ENCODE results near the gene CMTR2.
"Not testable (repeated sequence)": the region's sequence is repeated elsewhere in the genome, so short reads cannot be mapped to it uniquely, and the experiment has no call there.

Gene CMTR2

DNA sequence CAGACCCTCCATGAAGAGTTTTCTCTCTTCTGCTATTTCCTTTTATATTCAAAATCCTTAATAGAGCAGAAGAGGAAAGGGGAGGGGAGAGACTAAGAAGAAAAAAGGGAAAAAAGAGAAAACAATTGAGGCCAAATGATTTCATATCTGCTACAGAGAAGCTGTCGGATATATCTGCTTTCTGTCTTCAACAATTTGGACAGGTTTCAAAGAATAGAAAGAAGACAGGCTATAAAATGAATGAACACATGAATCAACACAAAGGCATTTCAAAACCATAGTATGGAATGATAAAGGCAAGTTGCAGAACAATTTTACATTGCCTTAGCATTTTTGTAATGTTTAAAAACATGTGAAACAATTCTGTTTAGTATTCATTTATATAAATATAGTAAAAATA lies 4.7 kb upstream of the CMTR2 start:
- no peak for FAIRE-seq
- no peak for DNase-seq (ENCODE audit: insufficient read length, low spot score)
- TF ChIP-seq, protein P1, sequence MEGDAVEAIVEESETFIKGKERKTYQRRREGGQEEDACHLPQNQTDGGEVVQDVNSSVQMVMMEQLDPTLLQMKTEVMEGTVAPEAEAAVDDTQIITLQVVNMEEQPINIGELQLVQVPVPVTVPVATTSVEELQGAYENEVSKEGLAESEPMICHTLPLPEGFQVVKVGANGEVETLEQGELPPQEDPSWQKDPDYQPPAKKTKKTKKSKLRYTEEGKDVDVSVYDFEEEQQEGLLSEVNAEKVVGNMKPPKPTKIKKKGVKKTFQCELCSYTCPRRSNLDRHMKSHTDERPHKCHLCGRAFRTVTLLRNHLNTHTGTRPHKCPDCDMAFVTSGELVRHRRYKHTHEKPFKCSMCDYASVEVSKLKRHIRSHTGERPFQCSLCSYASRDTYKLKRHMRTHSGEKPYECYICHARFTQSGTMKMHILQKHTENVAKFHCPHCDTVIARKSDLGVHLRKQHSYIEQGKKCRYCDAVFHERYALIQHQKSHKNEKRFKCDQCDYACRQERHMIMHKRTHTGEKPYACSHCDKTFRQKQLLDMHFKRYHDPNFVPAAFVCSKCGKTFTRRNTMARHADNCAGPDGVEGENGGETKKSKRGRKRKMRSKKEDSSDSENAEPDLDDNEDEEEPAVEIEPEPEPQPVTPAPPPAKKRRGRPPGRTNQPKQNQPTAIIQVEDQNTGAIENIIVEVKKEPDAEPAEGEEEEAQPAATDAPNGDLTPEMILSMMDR (IDR thresholded peaks at IDR 0.05; ENCODE audit: insufficient read depth, missing control alignments), result no peak

DNA sequence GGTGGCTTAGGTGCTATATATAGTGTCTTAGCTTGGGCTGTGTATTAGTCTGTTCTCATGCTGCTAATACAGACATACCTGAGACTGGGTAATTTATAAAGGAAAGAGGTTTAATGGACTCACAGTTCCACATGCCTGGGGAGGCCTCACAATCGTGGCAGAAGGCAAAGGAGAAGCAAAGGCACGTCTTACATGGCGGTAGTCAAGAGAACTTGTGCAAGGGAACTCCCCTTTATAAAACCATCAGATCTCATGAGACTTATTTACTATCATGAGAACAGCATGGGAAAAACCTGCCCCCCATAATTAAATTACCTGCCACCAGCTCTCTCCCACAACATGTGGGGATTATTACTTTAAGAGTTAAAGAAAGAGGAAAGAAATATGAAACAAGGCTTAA lies 2.9 kb upstream of the CMTR2 start:
- not testable (repeated sequence) for DNase-seq (ENCODE audit: insufficient read length, low spot score); FAIRE-seq

DNA sequence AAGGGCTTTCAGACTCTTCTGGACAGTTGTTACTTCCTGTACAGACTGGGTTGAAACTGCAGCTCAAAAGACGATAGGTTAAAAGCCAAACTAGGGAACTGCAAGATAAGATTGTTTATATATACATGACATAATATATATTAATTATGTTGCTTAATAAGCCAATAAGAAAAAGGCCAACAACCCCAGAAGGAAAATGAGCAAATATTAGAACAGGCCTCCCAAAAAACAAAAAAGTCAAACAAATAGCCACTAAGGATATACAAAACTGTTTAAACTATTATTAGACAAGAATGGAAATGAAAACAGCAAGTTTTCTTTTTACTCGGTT lies 495 bp upstream of the CMTR2 start:
- FAIRE-seq, result no peak
- TF ChIP-seq, protein P1 (IDR thresholded peaks at IDR 0.05; ENCODE audit: insufficient read depth, missing control alignments), result no peak
- DNase-seq (ENCODE audit: insufficient read length, low spot score), result no peak

DNA sequence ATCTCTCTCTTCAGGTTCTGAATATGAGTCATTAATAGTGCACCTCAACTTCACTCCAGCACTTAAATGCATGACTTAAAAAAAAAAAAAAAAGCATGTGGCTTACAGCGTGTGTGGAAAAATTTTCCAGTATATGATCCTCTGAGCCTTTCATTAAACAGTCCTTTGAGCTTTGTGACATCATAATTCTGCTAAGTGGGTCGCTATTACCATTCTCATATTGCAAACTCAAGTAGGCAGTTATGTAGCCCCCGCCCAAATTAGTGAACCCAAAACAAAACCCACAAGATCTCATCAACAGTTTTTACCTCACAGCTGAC lies 672 bp downstream of the CMTR2 start:
- FAIRE-seq (no peak), DNase-seq (ENCODE audit: insufficient read length, low spot score) (no peak)
- TF ChIP-seq, protein P1 (IDR thresholded peaks at IDR 0.05; ENCODE audit: insufficient read depth, missing control alignments), result no peak

DNA sequence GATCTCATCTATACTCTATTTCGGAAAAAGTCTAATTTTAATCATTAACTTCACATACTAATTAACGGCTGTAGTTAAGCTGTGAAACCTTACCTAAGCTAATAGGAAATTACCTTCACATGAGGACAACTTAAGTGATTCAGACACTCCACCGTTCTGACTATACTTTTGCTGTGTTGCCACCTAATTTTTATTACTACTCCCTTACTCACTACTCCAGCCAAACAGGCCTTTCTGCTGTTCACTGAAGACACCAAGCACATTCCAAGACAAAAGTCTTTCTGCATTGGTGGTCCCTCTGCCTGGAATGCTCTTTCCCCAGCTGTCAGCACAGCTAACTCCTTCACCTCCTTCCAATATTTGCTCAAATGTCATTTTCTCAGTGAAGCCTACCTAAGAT lies 1.3 kb downstream of the CMTR2 start:
- TF ChIP-seq, protein P1 (IDR thresholded peaks at IDR 0.05; ENCODE audit: insufficient read depth, missing control alignments), result no peak
- no peak for FAIRE-seq
- no peak for DNase-seq (ENCODE audit: insufficient read length, low spot score)

DNA sequence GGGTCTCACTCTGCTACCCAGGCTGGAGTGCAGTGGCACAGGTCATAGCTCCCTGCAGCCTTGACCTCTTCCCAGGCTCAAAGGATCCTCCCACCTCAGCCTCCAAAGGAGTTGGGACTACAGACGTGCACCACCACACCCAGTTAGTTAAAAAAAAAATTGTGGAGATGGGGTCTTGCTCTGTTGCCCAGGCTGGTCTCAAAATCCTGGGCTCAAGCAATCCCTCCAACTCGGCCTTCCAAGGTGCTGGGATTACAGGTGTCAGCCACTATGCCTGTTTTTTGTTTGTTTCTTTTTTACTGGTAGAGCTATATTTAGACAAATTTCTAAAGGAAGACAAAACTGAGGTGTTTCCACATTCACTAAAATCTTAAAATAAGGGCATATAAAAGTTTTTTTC lies 1.7 kb downstream of the CMTR2 start:
- DNase-seq (ENCODE audit: insufficient read length, low spot score) (no peak), FAIRE-seq (no peak)
- TF ChIP-seq, protein P1 (IDR thresholded peaks at IDR 0.05; ENCODE audit: insufficient read depth, missing control alignments), result no peak

DNA sequence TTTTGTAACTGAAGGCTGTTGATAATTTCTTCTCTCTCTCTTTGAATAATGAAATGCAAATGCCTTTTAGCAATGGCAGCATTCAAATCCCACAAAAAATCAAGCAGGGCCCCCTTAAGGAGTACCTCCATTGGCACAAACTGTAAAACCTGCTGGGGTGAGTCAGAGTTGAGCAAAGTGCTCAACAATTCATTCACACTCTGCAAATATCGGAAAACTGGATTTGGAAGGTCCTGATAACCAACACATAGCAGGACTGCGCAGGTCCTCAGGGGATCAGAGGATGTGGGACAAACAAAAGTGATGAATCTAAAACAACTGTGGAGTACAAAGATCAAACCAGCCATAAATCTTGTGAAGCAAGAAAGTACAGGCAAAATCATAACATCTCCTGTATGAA lies 5.6 kb downstream of the CMTR2 start:
- TF ChIP-seq, protein P1 (IDR thresholded peaks at IDR 0.05; ENCODE audit: insufficient read depth, missing control alignments), result no peak
- DNase-seq (ENCODE audit: insufficient read length, low spot score) (no peak), FAIRE-seq (no peak)

DNA sequence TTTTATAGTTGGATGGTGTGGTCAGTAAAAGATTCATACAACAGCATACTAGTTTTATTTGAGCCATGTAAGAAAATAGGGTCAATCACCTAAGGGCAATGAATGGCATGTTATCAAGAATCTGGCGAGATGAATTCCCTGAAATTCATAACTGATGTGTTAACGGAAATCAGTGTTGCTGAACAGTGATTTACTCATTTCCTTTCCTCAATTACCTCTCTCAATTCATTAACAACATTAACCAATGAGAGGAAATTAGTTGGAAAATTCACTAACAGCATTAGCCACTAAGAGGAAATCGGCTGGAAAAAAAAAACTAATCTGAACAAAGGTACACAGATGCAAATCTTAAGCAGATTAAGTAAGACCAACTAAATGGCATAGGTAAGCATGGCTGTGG lies 6.3 kb downstream of the CMTR2 start:
- TF ChIP-seq, protein P1 (IDR thresholded peaks at IDR 0.05; ENCODE audit: insufficient read depth, missing control alignments), result no peak
- FAIRE-seq (no peak), DNase-seq (ENCODE audit: insufficient read length, low spot score) (no peak)
